Stimulated activated CD4-positive, alpha-beta T cell treated with anti-CD3 and anti-CD28 coated beads, Interleukin-1b, Interleukin-23, amount 100 ng/mL, for 48 hours (primary cell): ENCODE measurements around the gene EIF4H.
"Not testable (repeated sequence)": the region's sequence is repeated elsewhere in the genome, so short reads cannot be mapped to it uniquely, and the experiment has no call there.

Source experiments
- DNase-seq: peaks from one replicate; pipeline ENCODE4 v3.0.0-alpha.2; 2020

The EIF4H gene

GRCh38 chr7:74176555-74176954 is 2.4 kb downstream of the EIF4H start:
- no peak for DNase-seq

DNA sequence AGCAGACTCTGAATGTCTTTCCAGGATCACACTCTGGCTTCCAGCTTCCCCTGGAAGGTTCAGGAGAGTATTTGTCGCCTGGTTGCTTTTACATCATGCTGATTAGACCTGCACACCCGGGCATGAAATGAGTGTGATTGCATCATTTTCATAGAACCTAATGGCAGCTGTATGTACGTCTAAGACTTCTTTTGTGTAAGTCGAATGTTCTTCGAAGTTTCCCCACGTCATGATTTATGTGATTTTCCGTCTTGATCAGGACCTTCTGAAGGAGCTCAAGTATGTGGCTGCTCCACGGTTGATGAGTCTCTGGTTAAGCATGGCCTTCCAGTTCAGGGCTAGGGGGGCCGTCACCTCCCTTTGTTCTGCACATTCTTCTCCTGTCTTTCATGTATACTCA is 4.5 kb downstream of the EIF4H start:
- DNase-seq, result peak; percentile 17

- no peak for DNase-seq
These were observed 5.9 kb downstream of the EIF4H start for GRCh38 chr7:74179935-74180604.

DNA sequence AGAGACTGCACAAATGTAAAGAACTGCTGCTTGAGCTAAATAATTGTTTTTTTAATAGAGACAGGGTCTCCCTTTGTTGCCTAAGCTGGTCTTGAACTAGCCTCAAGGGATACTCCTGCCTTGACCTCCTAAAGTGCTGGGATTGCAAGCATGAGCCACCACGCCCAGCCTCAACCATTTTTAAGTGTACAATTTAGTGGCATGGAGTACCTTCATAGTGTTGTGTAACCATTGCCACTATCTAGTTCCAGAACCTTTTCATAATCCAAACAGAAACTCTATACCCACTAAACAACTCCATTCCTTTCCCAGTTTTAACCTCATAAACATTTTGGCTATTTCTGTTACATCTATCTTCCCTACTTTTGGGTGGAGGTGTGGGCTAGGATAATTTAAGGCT is 6.7 kb downstream of the EIF4H start:
- DNase-seq, result no peak

- DNase-seq, result no peak
These were observed 7.7 kb downstream of the EIF4H start for GRCh38 chr7:74181821-74182220.

DNA sequence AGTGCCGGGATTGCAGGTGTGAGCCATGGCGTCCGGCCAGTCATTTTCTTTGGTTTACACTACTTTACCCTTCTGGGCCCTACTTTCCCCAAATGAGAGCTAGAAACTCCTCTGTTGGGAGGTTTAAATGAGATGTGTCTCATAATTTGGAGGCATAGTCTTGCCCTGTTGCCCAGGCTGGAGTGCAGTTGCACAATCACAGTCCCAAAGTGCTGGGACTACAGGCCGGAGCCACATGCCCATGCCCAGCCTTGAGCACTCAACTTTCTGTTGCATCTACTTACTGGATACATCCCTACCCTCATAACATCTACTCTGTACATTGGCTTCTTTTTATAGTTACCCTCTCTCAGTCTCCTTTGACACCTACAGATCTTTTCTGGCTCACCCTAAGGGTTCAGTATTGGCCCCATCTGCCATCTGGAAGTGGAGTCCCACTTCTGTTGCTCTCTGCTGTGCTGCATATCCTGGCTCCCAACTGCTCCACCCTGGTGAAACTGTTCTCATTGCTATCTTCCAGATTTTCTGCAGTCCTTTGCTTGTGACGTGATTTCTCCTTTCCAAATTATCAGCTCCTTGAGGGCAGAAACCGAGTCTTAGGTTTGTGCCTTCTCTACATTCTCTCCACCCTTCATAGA is 8.4 kb downstream of the EIF4H start:
- DNase-seq, result no peak

GRCh38 chr7:74183142-74183541 is 9.0 kb downstream of the EIF4H start:
- no peak for DNase-seq

GRCh38 chr7:74183653-74184450 is 9.7 kb downstream of the EIF4H start:
- no peak for DNase-seq

- no peak for DNase-seq
These were observed 10.9 kb downstream of the EIF4H start for GRCh38 chr7:74185016-74185415.

DNA sequence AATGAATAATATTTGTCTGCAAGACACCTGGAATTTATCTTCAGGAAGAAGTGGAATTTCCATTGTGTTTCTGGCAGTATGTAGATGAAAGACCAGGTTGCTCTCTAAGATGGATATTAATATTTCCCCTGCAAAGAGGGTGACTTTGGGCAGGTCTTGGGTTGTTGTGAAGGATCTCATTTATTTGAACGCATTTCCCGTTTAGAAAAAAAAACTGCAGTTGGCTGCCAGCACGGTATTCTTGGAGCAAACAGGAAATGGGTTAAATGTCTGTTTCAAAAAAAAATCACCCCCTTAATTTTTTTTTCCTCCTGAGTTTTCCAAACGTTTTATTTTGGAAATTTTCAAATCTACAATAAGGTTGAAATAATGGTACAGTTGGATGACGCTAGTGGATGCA is 11.5 kb downstream of the EIF4H start:
- DNase-seq, result no peak

GRCh38 chr7:74187915-74188675 is 13.9 kb downstream of the EIF4H start:
- no peak for DNase-seq

GRCh38 chr7:74190259-74190658 is 16.1 kb downstream of the EIF4H start:
- DNase-seq, result no peak

GRCh38 chr7:74191231-74191630 is 17.1 kb downstream of the EIF4H start:
- DNase-seq, result no peak

GRCh38 chr7:74193054-74193453 is 18.9 kb downstream of the EIF4H start:
- no peak for DNase-seq

DNA sequence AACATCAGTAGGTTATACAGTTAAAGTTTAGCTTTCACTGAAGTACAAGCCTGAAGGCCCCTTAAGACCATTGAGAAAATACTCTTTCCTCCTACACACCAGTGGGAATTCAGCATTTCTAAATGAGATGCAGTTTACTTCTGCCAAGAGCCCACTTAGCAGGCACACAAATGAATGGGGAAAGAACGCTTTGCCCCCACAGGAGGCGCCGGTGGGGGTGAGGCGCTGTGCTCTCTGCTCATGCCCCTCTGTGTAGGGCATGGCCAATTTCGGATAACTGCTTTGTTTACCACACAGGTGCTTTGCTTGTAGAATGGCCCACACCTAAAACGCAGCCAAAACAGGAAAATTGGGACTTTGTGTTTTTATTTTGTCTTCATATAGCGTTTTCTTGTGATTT is 19.8 kb downstream of the EIF4H start:
- no peak for DNase-seq

- no peak for DNase-seq
These were observed 20.5 kb downstream of the EIF4H start for GRCh38 chr7:74194686-74195085.

GRCh38 chr7:74195139-74195860 is 21.1 kb downstream of the EIF4H start:
- not testable (repeated sequence) for DNase-seq

DNA sequence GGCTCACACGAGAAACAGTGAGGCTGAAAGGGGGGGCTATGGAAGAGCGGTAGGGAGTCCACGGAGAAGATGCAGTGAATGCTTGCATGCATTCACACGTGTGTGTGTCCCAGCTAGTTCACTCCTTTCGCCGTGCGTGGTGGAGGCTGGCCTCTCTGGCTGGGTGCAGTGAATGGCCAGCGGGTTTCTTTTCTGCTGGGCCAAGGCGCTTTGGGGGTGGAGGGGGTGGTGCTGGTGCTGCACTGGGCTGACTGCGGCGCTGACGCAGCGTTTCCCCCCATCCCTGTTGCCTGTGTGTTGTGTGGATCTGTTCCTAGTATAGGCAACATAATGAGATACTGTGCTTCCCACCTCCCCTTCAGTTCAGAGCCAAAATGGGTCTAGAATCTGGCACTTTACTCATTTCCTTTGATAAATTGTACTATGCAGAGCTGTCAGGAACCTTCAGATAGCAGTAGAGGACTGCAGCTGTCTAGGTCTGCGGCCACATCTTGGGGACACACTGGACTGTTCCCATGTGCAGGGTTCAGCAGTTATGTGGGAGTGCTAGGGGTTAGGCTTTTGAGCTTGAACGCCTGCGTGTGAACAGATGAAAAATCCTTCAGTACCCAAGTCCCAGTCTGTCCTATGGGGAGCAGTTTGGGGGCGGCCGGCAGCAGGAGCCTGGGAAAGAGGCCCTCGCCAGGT is 22.0 kb downstream of the EIF4H start:
- DNase-seq, result not testable (repeated sequence)

- DNase-seq, result no peak
These were observed 23.4 kb downstream of the EIF4H start for GRCh38 chr7:74197449-74198124.

DNA sequence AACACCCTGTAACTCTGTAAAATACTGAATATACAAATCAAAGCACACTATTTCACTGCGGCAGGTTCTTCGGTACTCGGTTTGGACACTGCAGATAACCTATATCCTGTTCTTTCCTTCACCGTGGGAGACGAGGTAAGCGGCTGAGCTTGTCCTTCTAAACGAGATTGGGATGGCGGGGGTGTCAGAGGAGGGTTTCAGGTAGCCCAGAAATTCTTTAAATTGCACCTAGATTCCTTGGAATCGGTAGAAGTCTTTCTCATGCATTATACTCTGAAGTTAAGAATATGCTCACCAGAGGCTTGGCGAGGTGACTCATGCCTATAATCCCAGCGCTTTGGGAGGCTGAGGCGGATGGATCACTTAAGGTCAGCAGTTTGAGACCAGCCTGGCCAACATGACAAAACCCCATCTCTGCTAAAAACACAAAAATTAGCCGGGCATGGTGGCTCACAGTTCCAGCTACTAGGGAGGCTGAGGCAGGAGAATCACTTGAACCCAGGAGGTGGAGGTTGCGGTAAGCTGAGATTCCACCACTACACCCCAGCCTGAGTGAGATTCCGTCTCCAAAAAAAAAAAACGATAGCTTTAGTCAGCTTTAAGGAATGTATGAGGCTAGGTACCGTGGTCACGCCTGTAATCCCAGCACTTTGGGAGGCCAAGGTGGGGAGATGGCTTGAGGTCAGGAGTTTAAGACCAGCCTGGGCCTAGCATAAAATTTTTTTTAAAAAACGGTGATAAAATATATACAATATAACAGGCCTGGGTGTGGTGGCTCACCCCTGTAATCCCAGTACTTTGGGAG is 25.6 kb downstream of the EIF4H start:
- no peak for DNase-seq
